Sciatic nerve (tissue), 2 donors: ENCODE measurements around the gene CLPTM1L. TPM values are rescaled to one million over a fixed set of nuclear protein-coding genes. Genes with fewer than 3 reads are reported as not detected.
"Not testable (repeated sequence)": the region's sequence is repeated elsewhere in the genome, so short reads cannot be mapped to it uniquely, and the experiment has no call there.

Experiments used
- ATAC-seq: fragments of 200-7000 bp; cut with Tn5 transposase; one replicate; pipeline ENCODE4 v1.9.1; 2020; ENCODE audit warnings: mild to moderate bottlenecking, moderate library complexity
- DNase-seq: peaks from one replicate; pipeline ENCODE4 v3.0.0-alpha.2; 2020; ENCODE audit warnings: low spot score
- intact Hi-C: fragments of 100-400 bp; cut with DNase I; formaldehyde crosslinking; loops from one replicate; pipeline ENCODE4 v1.14.2; 2022
- total RNA-seq: library from RNA; stranded (reverse); fragmentation: NEBNext Ultra II Directional; extraction: Animal tissue kit (Norgen Biotek cat#: 25700); gene quantifications from one replicate; pipeline ENCODE4 v1.2.1, GENCODE V29; 2021
- donor health status: DM: no; HTN: no; CAD: no.
- donor health status: DM: no; HTN: no; CAD: no.

CLPTM1L gene
- total RNA-seq, 1 donor from 2014 or later = 56.3 TPM

DNA sequence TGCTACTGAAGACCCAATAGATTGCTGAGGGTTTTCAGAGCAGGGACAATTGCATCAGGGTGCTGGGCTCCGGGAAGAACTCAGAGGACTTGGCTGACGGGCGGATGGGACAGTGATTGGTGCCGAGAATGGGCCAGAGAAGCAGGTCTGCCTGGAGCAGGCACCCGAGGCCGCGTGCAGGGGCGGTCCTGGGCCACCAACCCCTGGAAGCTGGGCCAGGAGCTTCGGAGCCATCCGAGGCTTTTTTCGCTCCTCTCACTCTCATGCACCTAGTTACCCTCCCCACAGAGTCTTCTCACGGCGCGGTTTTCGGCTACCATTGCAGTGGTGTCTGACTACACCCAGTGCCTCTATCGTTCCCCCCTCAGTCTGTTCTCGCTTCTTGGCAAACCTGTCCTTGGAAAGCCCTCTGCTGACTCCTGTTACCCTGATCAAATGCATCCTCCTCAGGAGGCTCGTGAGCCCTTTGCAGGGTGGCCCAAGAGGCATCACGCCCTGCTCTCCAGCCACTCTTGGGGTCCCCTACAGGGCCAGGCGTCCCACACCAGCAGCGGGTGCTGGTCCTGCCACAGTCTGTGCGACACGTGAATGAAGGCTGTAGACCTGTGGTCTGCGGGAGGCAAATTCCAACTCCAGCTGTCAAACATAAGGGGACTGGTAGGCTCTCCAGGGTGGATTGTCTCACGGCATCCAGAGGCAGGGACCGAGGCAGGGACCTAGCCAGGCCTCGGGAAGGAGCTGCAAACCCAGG is 1.2 kb upstream of the CLPTM1L start:
- ATAC-seq (no peak), DNase-seq (no peak)
- intact Hi-C loops = no loop called here

DNA sequence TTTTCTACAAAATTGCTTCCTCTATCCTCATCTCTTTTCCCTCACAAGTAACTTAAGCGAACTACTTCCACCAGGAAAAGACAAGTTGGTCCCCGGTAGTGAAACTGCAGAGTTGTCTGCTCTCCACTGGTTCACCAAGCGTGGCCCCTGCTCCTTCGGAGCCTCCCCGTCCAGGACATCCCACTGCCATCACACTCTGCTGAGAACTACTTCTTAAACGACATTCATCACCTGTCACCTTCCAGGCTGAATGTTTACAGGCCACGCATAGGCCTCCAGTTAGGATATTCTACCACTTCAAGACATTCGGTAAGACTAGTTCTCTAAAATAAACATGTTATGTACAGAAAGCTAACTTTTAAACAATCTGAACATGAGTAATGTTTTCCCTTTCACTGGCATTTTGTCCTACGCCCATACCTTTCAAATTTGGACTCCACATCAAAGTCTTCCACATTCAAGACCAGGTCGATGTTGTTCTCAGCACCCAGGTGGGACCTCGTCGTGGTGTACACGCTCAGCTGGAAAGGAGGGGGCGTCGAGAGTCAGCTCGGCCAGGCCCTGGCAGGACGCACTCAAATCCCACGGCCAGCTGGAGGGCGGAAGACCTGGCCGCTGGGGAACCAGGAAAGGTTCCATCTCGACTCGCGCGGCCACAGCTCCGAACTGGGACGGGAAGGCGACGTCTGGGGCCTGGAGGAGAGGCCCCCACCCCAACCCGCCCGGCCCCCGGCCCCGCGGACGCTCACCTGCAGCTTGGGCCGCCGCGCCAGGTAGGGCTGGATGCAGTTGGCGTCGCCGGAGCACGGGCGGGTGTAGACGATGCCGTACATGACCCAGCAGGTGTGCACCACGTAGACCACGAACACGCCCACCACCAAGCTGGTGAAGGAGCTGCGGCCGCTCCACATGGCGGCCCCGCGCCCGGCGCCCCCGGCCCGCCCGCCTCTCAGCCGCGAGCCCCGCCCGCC is 683 bp downstream of the CLPTM1L start:
- ATAC-seq (no peak), DNase-seq (no peak)
- intact Hi-C loops = no loop called here

DNA sequence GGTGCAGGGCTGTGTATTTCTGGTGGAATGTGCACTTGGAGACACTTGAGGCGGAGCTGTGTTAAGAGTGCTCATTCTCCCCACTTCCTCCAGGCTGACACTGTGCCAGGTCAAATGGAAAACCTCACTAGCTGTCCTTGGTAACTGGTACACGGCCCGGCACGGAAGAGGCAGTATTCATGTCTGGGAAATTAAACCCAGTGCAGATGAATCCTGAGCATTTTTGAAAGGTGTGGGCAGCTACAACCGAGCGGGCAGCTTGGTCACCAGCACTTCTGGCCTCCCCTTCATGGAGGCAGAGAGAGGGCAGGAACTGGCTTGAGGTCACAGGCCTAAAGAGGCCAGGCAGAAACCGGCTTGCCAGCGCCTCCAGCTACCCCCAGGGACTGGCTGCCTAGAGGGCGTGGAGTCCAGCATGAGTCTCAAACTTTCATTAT is 1.6 kb downstream of the CLPTM1L start:
- intact Hi-C loops = no loop called here
- ATAC-seq (no peak), DNase-seq (no peak)

DNA sequence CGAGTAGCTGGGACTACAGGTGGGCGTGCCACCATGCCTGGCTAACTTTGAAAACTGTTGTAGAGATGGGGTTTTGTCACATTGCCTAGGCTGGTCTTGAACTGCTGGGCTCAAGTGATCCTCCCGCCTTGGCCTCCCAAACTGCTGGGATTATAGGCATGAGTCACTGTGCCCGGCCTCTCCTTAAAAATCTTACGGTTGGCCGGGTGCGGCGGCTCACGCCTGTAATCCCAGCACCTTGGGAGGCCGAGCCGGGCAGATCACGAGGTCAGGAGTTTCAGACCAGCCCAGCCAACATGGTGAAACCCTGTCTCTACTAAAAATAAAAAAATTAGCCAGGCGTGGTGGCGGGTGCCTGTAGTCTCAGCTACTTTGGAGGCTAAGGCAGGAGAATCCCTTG is 2.2 kb downstream of the CLPTM1L start:
- DNase-seq, intact Hi-C loops, ATAC-seq: not testable (repeated sequence)

DNA sequence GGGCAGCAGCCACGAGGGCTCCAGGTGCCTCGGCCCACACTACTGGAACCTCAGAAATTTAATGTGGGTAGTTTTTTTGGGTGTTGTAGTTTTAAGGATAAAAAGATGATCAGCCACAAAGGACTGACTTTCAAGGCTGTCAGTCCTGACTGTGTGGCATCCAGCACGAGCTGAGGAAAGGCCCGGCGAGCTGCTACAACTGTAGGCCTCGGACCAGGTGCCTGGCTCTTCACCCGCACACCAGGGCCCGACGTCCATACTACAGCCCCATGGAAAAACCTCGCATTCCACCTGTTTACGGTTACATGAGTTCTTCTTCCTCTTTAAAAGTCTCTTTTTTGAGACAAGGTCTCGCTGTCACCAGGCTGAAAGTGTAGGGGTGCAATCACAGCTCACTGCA is 2.6 kb downstream of the CLPTM1L start:
- DNase-seq (no peak), ATAC-seq (no peak)
- intact Hi-C loops = no loop called here

DNA sequence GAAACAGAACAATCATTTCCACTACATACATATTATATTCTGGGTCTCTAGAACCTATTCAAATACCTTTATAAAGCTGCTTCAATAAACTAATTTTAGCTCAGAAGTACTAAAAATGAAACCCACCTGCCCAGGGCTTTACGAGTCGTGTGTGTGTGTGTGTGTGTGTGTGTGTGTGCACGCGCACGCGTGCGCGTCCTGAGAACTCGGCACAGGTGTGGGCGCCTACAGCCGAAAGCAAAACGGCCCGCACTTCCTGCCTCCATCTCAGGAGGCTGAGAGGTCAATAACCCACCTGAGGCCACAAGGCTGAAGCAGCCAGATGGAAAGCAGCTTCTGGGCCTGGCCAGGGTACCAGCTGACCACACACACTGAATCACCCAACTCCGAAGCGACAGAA is 3.0 kb downstream of the CLPTM1L start:
- intact Hi-C loops = no loop called here
- DNase-seq = no peak
- no peak for ATAC-seq

DNA sequence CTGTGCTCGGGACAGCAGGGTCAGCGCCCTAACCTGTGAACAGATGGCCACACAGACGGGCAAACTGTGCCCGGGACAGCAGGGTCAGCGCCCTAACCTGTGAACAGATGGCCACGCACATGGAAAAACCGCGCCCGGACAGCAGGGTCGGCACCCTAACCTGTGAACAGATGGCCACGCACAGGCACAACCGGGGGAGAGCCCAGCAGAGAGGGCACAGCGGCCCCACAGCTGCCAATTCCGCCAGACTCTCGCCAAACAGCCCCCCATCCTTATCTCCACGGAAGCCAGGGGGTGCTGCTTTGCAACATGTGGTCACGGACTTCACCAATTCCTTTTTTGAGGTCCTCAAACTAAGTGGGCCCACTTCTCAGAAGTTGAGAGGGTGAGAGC is 5.1 kb downstream of the CLPTM1L start:
- intact Hi-C loops, ATAC-seq, DNase-seq: not testable (repeated sequence)

DNA sequence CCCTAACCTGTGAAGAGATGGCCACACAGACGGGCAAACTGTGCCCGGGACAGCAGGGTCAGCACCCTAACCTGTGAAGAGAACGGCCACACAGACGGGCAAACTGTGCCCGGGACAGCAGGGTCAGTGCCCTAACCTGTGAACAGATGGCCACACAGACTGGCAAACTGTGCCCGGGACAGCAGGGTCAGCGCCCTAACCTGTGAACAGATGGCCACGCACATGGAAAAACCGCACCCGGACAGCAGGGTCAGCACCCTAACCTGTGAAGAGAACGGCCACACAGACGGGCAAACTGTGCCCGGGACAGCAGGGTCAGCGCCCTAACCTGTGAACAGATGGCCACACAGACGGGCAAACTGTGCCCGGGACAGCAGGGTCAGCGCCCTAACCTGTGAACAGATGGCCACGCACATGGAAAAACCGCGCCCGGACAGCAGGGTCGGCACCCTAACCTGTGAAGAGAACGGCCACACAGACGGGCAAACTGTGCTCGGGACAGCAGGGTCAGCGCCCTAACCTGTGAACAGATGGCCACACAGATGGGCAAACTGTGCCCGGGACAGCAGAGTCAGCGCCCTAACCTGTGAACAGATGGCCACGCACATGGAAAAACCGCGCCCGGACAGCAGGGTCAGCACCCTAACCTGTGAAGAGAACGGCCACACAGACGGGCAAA is 5.6 kb downstream of the CLPTM1L start:
- DNase-seq, intact Hi-C loops, ATAC-seq: not testable (repeated sequence)

DNA sequence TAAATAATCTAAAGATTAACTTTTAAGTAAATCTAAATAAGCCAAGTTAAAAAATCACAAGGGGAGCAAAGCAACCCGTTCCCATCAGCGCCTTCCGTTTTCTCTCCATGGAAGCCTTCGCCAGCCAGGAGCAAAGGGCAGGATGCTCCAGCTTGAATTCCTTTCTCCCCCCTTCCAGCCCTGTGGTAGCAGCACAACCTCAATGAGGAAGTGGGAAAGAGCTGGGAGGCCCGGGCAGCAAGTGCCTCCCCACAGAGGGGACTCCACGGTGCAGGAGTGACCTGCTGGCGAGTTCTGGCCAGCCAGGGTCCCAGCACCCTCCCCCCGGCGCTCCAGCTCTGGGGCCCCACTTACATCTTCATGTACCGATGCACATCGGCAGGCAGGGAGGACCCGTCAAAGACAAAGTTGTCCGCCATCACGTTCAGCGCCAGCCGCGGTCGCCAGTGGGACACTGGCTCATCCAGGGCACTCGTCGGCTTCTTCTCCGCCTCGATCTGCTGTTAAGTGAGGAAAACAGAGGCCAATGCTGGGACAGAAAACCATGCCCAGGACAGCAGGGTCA is 6.3 kb downstream of the CLPTM1L start:
- intact Hi-C loops = no loop called here
- DNase-seq = no peak
- ATAC-seq = no peak

DNA sequence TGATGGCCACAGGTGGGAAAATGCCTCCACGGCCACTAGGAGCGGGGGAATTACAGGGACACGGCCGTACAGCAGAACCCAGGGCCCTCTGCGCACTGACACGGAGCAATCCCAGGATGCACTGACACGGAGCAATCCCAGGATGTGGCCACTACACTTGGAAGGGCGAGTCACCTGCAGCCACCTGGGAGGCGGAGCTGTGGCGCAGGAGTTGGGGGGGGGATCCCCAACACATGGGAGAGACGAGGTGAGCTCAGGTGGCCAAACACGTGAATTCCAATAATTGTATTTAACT is 6.8 kb downstream of the CLPTM1L start:
- intact Hi-C loops = no loop called here
- no peak for ATAC-seq
- DNase-seq = no peak

DNA sequence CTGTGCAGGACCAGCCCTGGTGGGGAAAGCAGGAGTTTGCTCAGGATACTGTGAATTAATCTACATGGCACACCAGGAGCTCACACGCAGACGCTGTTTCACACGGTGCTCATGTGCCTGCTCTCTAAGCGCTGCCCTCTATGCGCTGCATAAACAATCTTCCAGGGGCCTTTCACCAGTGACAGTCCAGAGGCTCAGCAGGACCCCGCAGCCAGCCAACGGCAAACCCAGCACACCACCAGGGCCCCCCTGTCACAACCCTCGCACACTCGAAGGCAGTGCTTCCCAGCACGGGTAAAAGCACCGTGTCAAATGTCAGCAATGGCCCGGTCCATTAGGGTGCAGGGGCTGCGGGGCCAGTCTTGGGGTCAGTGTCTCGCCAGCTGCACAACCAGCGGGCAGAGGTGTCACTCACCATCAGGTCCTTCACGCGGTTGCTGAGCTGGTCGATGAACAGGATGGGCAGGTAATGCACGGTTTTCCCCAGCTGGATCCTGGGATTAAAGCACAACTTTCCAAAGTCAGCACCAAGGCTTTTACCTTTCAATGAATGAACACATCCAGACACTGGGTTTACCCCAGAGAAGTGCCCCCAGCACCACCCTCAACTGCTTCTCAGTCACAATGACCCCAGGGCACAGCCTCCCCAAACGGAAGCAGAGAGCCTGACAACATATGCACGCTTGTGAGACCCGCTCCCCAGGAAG is 7.3 kb downstream of the CLPTM1L start:
- intact Hi-C loops = no loop called here
- ATAC-seq (no peak), DNase-seq (no peak)

DNA sequence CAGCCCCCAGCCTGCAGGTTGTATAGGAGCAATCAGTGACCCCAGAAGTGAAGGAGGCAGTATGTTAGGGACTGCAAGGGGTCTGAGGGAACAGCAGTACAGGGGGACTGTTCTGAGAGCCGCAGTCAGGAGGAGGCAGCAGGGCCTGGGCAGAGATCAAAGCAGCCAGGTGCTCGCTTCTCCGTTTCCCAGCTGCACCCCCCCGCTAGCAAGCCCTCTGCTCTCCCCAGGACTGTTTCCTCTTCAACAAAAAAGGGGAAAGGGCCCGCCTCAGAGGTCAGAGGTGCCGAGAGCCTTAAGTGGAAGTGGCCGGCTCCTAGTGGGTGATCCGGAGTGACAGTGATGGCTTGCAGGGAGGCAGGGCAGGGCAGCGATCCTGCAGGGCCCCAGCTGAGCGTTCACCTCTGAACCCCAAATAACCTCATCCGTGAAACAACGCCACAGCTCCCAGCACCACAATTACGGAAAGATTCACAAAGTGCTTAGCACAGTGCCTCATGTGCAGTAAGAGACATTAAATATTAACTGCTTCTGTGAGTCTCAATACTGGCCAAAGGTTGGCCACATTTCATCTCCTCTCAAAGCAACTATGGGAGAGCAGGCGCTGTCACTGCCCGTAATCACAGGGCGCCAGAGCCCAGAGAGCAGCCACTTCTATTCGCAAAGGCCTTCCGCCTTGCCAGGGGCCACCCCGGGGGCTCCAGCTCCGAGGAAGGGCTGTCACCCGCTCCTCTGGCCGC is 8.0 kb downstream of the CLPTM1L start:
- intact Hi-C loops = no loop called here

DNA sequence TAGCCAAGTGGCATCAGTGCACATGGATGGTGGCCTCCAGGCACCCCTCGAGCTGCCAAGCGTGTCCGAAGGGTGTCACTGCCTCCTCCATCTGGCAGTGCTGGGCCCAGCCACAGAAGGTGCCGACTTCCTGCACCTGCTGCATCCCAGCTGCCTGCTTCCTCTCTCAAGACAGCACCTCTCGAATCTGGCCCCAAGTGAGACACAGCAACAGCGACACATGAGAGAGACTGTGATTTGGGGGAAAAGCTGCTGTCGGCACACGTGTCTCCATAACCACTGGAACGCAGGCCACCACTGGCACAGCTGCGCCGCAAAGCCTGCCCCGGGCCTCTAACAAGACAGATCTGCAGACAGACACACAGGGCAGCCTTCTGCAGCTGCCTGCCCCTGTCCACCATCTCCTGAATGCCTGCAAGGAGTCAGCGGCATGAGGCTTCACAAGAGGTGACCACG is 8.8 kb downstream of the CLPTM1L start:
- ATAC-seq = no peak
- DNase-seq = no peak
- intact Hi-C loops = no loop called here

More for the DNA sequence above, 8.0 kb downstream of the CLPTM1L start:
- ATAC-seq = no peak
- no peak for DNase-seq

DNA sequence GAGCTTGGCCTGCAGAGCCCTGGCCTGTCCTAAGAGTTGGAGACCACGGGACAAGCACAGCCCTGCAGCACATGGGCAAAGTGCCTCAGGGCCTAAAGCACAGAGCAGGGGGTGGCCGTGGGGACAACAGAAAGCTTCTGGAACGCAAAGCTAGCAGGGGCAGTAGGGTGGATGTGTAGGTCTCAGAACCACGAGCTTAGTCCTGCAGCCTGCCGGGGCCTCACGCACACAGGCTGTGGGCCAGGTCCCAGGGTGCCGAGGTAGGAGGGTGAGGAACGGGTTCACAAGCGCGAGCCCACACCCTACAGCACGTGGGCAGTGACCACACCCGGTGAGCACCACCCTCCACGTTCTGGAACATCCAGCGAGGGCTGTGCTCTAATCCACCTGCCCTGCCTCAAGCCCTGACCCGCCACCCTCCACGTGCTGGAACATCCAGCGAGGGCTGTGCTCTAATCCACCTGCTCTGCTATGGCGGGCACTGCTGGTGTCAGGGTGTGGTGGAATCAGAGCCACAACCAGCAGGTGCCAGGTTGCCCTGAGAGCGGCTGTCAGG is 9.3 kb downstream of the CLPTM1L start:
- intact Hi-C loops = no loop called here
- DNase-seq (no peak), ATAC-seq (no peak)

DNA sequence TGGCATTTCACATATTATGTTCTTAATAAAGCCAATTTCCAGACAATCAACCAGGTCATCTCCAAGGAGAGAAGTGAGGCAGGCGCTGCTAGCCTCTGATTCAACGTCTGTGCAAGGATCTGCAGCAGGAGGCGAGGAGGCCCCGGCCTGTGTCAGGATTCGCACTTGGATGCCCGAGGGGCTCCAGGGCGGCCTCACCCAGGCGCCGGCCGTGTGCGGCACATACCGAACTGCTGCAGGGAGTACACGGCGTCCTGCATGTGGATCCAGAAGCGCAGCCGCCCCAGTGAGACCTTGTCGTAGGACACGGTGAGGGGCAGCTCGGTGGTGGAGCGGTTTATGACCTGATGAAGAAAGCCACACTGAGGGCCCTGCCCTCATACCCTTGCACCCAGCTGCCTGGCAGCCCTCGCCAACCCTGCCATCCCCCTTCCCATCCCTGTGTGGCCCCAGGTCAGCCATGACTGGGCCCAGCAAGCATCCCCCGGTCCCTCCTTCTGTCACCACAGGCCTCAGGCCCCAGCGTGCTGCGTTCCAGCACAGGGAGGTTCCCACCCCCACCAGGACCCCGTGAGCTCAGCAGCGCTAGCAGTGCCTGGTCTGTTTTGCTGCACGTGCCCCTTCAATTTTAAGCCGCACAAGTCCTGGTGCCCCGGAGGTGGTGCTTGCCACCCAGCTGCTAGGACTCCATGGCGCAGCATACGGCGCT is 9.9 kb downstream of the CLPTM1L start:
- intact Hi-C loops = no loop called here
- ATAC-seq (no peak), DNase-seq (no peak)

DNA sequence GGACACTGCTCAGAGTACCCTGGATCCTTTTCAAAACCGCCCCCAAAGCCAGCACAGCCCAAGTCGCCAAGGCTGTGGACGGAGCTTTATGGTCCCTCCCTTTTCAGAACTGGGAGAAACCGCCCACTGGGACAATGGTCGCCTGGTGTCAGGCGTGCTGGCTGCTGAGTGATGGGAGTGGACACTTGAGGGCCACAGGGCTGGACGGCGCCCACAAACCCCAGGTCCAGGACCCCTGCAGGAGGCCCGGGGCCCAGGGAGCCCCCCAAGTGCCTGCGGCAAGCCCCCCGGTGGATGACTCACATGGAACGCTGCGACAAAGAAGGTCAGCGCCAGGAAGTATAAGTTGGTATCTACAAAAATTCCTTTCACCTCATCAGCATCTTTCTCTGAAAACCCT is 10.9 kb downstream of the CLPTM1L start:
- ATAC-seq (no peak), DNase-seq (no peak)
- intact Hi-C loops = no loop called here

DNA sequence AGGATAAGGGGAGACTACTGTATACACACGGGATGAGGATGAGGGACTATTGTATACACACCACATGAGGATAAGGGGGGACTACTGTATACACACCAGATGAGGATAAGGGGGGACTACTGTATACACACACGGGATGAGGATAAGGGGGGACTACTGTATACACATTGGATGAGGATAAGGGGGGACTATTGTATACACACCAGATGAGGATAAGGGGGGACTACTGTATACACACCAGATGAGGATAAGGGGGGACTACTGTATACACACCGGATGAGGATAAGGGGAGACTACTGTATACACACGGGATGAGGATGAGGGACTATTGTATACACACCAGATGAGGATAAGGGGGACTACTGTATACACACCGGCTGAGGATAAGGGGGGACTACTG is 11.6 kb downstream of the CLPTM1L start:
- intact Hi-C loops, DNase-seq, ATAC-seq: not testable (repeated sequence)
